ENCODE results near the gene NFATC2.

NFATC2 gene

GRCh38 chr20:51397137-51397536 is 145.4 kb downstream of the NFATC2 start:
- Histone ChIP-seq H3K4me1 (ENCODE audit: low read length) (peaks cover 42% of the 10 kb centered on the region), H3K27me3 (ENCODE audit: low read depth, low read length) (no peaks in the 10 kb centered on the region), H3K79me2 (ENCODE audit: low read length) (peaks cover 26% of the 10 kb centered on the region), H3K9me3 (ENCODE audit: insufficient read depth, low read length) (no peaks in the 10 kb centered on the region), H3K4me3 (ENCODE audit: low read length) (no peak overlapping the region), H3K36me3 (replicated peaks; ENCODE audit: low read depth, low read length) (peaks cover 65% of the 10 kb centered on the region), H4K20me1 (ENCODE audit: insufficient read depth, low read length) (no peaks in the 10 kb centered on the region), H3K9ac (ENCODE audit: low read length) (no peak overlapping the region), H3K27ac (ENCODE audit: low read length) (no peak overlapping the region), H3K4me2 (ENCODE audit: low read length) (no peak overlapping the region), H2AFZ (ENCODE audit: low read depth, low read length) (no peak overlapping the region)
- TF ChIP-seq EZH2phosphoT487 (IDR thresholded peaks at IDR 0.05; ENCODE audit: low read depth) = no peak
- TF ChIP-seq CTCF (IDR thresholded peaks at IDR 0.05; ENCODE audit: low read depth, low read length) = no peak

GRCh38 chr20:51396365-51396909 is 146.1 kb downstream of the NFATC2 start:
- Histone ChIP-seq H3K9ac (ENCODE audit: low read length) (no peak overlapping the region), H2AFZ (ENCODE audit: low read depth, low read length) (no peak overlapping the region), H3K27ac (ENCODE audit: low read length) (no peak overlapping the region), H3K4me2 (ENCODE audit: low read length) (no peak overlapping the region), H3K36me3 (replicated peaks; ENCODE audit: low read depth, low read length) (peaks cover 63% of the 10 kb centered on the region), H3K4me3 (ENCODE audit: low read length) (no peak overlapping the region), H3K27me3 (ENCODE audit: low read depth, low read length) (no peaks in the 10 kb centered on the region), H4K20me1 (ENCODE audit: insufficient read depth, low read length) (no peaks in the 10 kb centered on the region), H3K4me1 (ENCODE audit: low read length) (peaks cover 35% of the 10 kb centered on the region), H3K9me3 (ENCODE audit: insufficient read depth, low read length) (no peaks in the 10 kb centered on the region), H3K79me2 (ENCODE audit: low read length) (peaks cover 19% of the 10 kb centered on the region)
- TF ChIP-seq CTCF (IDR thresholded peaks at IDR 0.05; ENCODE audit: low read depth, low read length) = no peak
- TF ChIP-seq EZH2phosphoT487 (IDR thresholded peaks at IDR 0.05; ENCODE audit: low read depth) = no peak

- Histone ChIP-seq H3K4me3 (ENCODE audit: low read length) (no peak overlapping the region), H3K36me3 (replicated peaks; ENCODE audit: low read depth, low read length) (peaks cover 70% of the 10 kb centered on the region), H3K27me3 (ENCODE audit: low read depth, low read length) (no peaks in the 10 kb centered on the region), H4K20me1 (ENCODE audit: insufficient read depth, low read length) (no peaks in the 10 kb centered on the region), H3K9ac (ENCODE audit: low read length) (no peak overlapping the region), H2AFZ (ENCODE audit: low read depth, low read length) (no peak overlapping the region), H3K9me3 (ENCODE audit: insufficient read depth, low read length) (no peaks in the 10 kb centered on the region), H3K4me1 (ENCODE audit: low read length) (peaks cover 19% of the 10 kb centered on the region), H3K27ac (ENCODE audit: low read length) (no peak overlapping the region), H3K79me2 (ENCODE audit: low read length) (peaks cover 11% of the 10 kb centered on the region), H3K4me2 (ENCODE audit: low read length) (no peak overlapping the region)
- TF ChIP-seq CTCF (IDR thresholded peaks at IDR 0.05; ENCODE audit: low read depth, low read length) = no peak
- no peak for TF ChIP-seq EZH2phosphoT487 (IDR thresholded peaks at IDR 0.05; ENCODE audit: low read depth)
Measured at GRCh38 chr20:51394706-51395105, 147.8 kb downstream of the NFATC2 start.

- Histone ChIP-seq H3K79me2 (ENCODE audit: low read length) (no peaks in the 10 kb centered on the region), H2AFZ (ENCODE audit: low read depth, low read length) (no peak overlapping the region), H3K9ac (ENCODE audit: low read length) (no peak overlapping the region), H3K36me3 (replicated peaks; ENCODE audit: low read depth, low read length) (peaks cover 70% of the 10 kb centered on the region), H3K9me3 (ENCODE audit: insufficient read depth, low read length) (no peaks in the 10 kb centered on the region), H3K27ac (ENCODE audit: low read length) (no peak overlapping the region), H3K4me2 (ENCODE audit: low read length) (no peak overlapping the region), H3K4me3 (ENCODE audit: low read length) (no peak overlapping the region), H3K4me1 (ENCODE audit: low read length) (peaks cover 19% of the 10 kb centered on the region), H3K27me3 (ENCODE audit: low read depth, low read length) (no peaks in the 10 kb centered on the region), H4K20me1 (ENCODE audit: insufficient read depth, low read length) (no peaks in the 10 kb centered on the region)
- TF ChIP-seq CTCF (IDR thresholded peaks at IDR 0.05; ENCODE audit: low read depth, low read length) = no peak
- no peak for TF ChIP-seq EZH2phosphoT487 (IDR thresholded peaks at IDR 0.05; ENCODE audit: low read depth)
Measured at GRCh38 chr20:51393571-51393970, 148.9 kb downstream of the NFATC2 start.

Measured in OCI-LY3 (cell line).